Mucosa of stomach (tissue), 1 donor: ENCODE measurements around the gene DDX43.

Source experiments
- H3K27me3 ChIP-seq: one replicate; pipeline ENCODE4 v1.7.0; 2013; ENCODE audit warnings: mild to moderate bottlenecking, low read length; ENCODE audit not compliant: control insufficient read depth, insufficient read depth
- H3K36me3 ChIP-seq: one replicate; pipeline ENCODE4 v1.7.0; 2013; ENCODE audit warnings: low read length; ENCODE audit not compliant: control insufficient read depth, insufficient read depth
- H3K4me1 ChIP-seq: one replicate; pipeline ENCODE4 v1.7.0; 2013; ENCODE audit warnings: mild to moderate bottlenecking, low read length; ENCODE audit not compliant: control insufficient read depth, insufficient read depth
- H3K4me3 ChIP-seq: one replicate; pipeline ENCODE4 v1.7.0; 2013; ENCODE audit warnings: low read length
- H3K9ac ChIP-seq: one replicate; pipeline ENCODE4 v1.7.0; 2013; ENCODE audit warnings: mild to moderate bottlenecking, low read length, moderate library complexity
- H3K9me3 ChIP-seq: one replicate; pipeline ENCODE4 v1.7.0; 2013; ENCODE audit warnings: mild to moderate bottlenecking, low read length, moderate library complexity; ENCODE audit not compliant: control insufficient read depth
- donor health status: Pancreatic carcinoma.

Gene DDX43

DNA sequence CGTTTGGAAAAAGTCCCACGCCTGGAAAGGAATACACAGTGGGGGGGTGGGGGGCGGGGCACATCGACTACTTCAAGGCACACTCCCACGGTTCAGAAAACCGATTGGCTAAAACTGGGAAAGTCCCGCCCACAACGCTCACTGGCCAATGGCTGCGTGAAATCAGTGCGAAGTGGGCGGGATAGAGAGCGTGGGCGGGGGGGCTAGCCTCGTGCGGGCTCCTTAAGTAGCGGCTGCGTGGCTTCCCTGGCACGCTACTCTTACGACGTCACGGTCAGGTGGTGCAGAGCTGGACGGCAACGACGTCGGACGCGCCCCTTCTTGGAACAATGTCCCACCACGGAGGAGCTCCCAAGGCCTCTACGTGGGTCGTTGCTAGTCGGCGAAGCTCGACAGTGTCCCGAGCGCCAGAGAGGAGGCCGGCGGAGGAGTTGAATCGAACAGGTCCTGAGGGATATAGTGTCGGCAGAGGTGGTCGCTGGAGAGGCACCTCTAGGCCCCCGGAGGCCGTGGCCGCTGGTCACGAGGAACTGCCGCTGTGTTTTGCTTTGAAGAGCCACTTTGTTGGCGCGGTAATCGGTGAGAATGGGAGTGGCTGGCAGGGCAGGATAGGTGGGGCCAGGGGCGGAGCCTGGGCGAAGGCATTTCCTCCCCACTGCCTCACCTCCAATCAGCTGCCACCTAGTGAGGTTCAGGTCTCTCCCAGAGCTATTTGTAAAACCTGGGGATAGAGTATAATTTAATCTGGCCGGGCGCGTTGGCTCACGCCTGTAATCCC, at the start of gene DDX43:
TSS of gene DDX43 (plus strand) at position 252 of the 778 bp plus-strand sequence. CDS start at position 330, 78 bp downstream.
- H3K9ac ChIP-seq = peak within 1 kb of the TSS; percentile 43

DNA sequence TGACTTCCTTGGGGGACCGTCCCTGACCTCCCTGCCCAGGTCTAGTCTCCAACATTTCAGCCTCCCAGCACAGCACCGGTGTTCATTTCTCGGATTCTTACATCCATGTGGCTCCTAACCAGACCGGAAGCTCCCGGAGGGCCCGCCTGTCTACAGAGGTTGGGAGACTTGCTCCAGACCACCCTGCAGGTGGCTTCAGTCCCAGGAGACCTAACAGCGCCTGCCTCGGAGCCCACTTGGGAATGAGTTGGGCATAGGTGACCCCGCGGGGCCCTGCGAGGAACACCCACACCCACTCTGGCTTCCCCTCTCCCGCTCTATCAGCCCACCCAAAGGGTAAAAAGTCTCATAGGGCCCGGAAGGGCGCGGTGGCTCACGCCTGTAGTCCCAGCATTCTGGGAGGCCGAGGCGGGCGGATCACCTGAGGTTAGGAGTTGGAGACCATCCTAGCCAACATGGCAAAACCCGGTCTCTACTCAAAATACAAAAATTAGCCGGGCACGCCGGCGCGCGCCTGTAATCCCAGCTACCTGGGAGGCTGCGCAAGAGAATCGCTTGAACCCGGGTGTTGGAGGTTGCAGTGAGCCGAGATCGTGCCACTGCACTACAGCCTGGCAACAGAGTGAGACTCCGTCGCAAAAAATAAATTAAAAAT, 46.0 kb upstream of the DDX43 start:
- H3K4me3 ChIP-seq = no peak overlapping the region
- no peaks in the 10 kb centered on the region for H3K36me3 ChIP-seq
- peaks cover 17% of the 10 kb centered on the region for H3K27me3 ChIP-seq
- no peaks in the 10 kb centered on the region for H3K9me3 ChIP-seq
- H3K9ac ChIP-seq = no peak overlapping the region
- no peaks in the 10 kb centered on the region for H3K4me1 ChIP-seq

More for the DNA sequence above, at the start of gene DDX43:
- Histone ChIP-seq H3K36me3 (no peaks in the 10 kb centered on the region), H3K9me3 (no peaks in the 10 kb centered on the region), H3K4me1 (no peaks in the 10 kb centered on the region), H3K27me3 (no peaks in the 10 kb centered on the region), H3K4me3 (no peak within 1 kb of the TSS)

DNA sequence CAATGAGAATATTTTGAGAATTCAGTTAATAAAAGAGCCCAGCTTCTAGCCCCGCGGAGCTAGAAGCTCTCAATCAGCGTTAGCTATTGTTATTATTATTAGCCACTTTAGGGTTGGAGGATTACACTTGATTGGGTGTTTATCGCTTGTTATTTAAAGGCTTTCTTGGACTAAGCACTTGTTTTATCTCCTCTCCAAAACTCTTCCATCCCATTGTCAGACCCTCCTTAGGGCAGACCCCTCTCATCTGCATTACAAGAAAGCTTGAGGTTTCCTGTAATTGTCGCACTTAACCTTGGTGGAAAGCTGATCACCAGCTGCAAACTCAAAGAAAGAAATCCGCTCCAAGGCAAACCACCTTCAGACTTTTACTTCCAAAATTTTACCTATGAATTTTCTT, 45.3 kb upstream of the DDX43 start:
- Histone ChIP-seq H3K9me3 (no peaks in the 10 kb centered on the region), H3K4me1 (no peaks in the 10 kb centered on the region), H3K9ac (no peak overlapping the region), H3K36me3 (no peaks in the 10 kb centered on the region), H3K4me3 (no peak overlapping the region), H3K27me3 (peaks cover 17% of the 10 kb centered on the region)

DNA sequence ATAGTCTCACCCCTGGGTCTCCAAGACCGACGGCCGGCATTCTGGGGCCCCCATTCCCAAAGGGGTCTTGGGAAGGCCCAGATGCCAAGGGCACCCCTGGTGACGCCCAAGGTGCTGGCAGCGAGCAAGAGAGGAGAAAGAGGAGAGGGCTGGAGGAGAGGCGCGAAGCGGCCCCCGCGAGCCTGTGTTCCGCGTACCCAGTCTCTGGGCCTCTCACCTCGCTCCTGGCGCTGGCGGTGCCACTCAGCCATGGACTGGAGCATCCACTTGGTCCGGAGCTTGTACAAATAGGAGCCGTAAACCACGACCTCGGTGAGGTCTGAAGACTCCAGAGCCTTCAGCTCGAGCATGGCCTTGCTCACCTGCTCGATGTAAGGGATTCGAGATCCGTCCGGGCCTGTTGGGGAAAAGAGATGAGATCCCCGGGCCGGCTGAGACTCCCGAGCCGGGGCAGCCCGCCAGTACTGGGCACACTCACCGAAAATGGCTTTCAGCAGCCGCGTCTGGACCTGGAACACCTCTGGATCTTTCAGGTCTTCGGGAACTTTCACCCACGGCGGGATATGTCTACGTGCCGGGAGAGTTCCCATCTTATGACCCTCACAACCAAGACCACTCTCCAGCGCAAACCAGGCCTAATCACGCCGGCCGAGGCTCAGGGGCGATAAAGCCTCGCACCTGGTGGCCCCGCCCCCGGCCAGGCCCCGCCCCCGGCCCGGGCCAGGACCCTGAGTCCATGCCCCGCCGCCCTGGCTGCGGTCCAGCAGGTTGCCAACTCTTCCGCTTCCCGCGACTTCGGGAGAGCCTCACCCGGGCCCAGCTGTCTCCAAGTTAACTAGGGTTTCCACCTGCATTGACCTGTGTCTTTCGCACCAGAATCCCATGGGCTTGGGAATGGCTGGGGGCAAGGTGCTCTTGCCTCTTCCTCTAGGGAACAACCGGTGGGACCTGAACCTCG, 40.7 kb upstream of the DDX43 start, which contains the start of gene DPPA5:
TSS of gene DPPA5 (minus strand) at position 641 of the 958 bp plus-strand sequence. CDS start at position 590, 51 bp downstream.
- Histone ChIP-seq H3K36me3 (no peaks in the 10 kb centered on the region), H3K9ac (no peak within 1 kb of the TSS), H3K27me3 (peaks cover 16% of the 10 kb centered on the region), H3K9me3 (no peaks in the 10 kb centered on the region), H3K4me3 (no peak within 1 kb of the TSS), H3K4me1 (no peaks in the 10 kb centered on the region)

DNA sequence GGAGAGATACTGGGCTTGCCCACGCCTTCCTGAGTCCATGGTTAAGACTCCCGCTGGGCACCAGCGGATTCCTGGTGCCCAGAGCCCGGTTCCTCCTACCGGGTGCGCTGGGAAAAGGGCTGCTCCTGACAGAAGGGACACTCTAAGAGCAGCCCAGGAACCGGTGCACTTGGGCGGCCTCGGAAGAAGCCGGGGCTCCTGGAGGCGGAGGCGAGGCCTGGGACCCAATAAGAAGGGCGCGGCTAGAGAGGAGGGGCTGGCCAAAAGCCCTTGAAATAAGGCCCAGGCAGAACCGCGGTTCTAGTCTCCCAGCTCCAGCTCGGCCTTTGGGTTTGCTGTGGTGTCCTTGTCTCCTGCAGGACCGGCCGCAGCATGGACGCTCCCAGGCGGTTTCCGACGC, 32.3 kb upstream of the DDX43 start, which contains the start of gene KHDC3L:
TSS of gene KHDC3L (plus strand) at position 301 of the 400 bp plus-strand sequence. CDS start at position 373, 72 bp downstream.
- H3K9ac ChIP-seq = no peak within 1 kb of the TSS
- H3K36me3 ChIP-seq = no peaks in the 10 kb centered on the region
- no peak within 1 kb of the TSS for H3K4me3 ChIP-seq
- no peaks in the 10 kb centered on the region for H3K9me3 ChIP-seq
- no peaks in the 10 kb centered on the region for H3K27me3 ChIP-seq
- H3K4me1 ChIP-seq = no peaks in the 10 kb centered on the region

DNA sequence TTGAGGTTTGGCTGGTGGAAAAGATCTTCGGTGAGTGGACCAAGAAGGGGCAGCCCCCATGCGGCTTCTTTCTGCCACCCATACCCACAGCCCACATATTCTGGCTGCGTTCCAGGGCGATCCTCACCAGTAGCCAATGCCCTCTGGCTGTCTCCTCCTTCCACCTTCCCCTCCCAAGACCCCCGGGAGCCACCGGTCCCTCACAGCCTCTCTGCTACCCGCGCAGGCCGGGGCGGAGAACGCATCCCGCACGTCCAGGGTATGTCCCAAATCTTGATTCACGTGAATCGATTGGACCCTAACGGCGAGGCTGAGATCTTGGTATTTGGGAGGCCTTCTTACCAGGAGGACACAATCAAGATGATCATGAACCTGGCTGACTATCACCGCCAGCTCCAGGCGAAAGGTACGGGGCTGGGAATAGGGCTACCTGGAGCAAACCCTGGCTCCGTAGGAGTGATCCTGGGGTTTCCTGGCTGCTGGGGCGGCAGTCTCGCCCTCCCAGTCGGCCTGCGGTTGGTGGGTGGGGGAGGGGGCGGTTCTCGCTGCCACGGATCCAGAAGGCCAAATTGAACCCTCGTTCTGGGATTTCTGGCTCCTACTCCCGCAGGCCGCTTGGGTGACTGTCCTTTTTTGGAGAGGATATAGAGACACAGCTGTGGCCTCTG, 31.6 kb upstream of the DDX43 start:
- Histone ChIP-seq H3K9me3 (no peaks in the 10 kb centered on the region), H3K36me3 (no peaks in the 10 kb centered on the region), H3K4me1 (no peaks in the 10 kb centered on the region), H3K27me3 (no peaks in the 10 kb centered on the region), H3K9ac (no peak overlapping the region), H3K4me3 (no peak overlapping the region)

DNA sequence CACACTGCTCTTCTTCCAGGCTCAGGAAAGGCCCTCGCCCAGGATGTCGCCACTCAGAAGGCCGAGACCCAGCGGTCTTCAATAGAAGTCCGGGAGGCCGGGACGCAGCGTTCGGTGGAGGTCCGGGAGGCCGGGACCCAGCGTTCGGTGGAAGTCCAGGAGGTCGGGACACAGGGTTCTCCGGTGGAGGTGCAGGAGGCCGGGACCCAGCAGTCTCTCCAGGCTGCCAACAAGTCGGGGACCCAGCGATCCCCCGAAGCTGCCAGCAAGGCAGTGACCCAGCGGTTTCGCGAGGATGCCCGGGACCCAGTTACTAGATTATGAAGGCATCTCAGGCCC, 31.1 kb upstream of the DDX43 start:
- no peaks in the 10 kb centered on the region for H3K9me3 ChIP-seq
- no peaks in the 10 kb centered on the region for H3K27me3 ChIP-seq
- no peak overlapping the region for H3K9ac ChIP-seq
- no peak overlapping the region for H3K4me3 ChIP-seq
- no peaks in the 10 kb centered on the region for H3K36me3 ChIP-seq
- no peaks in the 10 kb centered on the region for H3K4me1 ChIP-seq

DNA sequence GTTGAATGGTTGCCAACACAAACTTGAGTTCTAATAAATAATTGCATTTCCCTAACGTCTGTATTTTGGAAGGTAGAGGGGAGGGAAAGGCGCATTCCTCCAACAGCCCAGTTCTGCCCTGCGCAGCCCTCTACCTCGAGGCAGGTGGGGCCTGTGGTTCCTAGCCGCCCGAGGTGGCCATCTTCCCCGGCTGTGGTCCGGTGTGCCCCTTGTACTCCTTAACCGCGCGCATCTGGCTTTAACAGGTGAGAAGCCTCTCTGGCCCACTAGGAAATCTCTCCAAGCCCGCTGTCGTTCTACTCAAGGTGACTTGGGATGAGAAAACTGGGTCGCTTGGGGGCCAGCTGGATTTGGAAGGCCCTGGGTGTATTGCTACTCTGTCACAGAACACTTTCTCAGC, 30.5 kb upstream of the DDX43 start:
- Histone ChIP-seq H3K4me1 (no peaks in the 10 kb centered on the region), H3K36me3 (no peaks in the 10 kb centered on the region), H3K9ac (no peak overlapping the region), H3K4me3 (no peak overlapping the region), H3K27me3 (no peaks in the 10 kb centered on the region), H3K9me3 (no peaks in the 10 kb centered on the region)

DNA sequence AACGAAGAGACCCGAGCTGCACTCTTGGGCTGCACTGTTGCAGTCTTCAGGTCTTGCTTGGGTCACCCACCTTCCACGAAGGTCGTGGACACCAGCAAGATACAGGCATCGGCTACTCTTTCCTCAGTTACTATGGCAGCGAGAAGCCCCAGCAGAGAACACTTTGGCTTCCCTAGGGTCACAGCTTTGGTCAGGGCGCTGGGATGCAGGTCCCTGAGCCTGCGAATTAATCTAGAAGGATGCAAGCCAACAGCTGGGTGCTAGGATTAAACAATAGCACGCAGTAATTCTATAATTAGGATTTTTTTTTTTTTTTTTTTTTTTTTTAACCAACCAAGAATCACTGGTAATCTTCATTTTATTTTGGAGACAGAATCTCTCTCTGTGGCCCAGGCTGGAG, 30.1 kb upstream of the DDX43 start:
- H3K4me3 ChIP-seq = no peak overlapping the region
- H3K9me3 ChIP-seq = no peaks in the 10 kb centered on the region
- no peaks in the 10 kb centered on the region for H3K4me1 ChIP-seq
- no peak overlapping the region for H3K9ac ChIP-seq
- H3K27me3 ChIP-seq = no peaks in the 10 kb centered on the region
- no peaks in the 10 kb centered on the region for H3K36me3 ChIP-seq

DNA sequence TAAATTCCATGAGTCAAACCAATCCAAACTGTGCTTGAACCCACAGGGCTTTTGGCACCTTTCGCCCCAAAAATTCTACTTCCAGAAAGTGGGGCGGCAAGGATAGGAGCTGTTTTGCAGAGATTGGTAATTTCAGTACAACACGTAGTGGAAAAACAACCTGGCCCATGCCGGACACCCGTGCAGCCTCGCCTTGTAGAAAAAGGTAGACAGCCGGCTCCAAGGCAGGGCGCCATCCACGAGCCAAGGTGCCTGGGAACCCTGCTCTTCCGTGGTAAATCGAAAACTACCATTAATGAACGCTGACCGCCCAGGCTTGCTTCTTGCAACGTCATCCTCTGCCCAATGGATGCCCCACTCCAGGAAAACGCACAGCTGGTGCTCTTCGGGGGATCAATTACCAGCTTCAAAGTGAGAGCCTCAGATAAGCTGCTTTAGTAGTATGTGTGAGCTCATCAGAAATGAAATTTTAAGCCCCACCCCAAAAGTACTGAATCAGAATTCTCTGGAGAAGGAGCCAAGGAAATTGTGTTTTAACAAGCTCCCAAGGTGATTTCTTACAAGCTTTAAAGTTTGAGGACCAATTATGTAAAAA, 26.8 kb upstream of the DDX43 start:
- Histone ChIP-seq H3K9me3 (no peaks in the 10 kb centered on the region), H3K9ac (no peak overlapping the region), H3K27me3 (no peaks in the 10 kb centered on the region), H3K4me3 (no peak overlapping the region), H3K36me3 (no peaks in the 10 kb centered on the region), H3K4me1 (no peaks in the 10 kb centered on the region)

DNA sequence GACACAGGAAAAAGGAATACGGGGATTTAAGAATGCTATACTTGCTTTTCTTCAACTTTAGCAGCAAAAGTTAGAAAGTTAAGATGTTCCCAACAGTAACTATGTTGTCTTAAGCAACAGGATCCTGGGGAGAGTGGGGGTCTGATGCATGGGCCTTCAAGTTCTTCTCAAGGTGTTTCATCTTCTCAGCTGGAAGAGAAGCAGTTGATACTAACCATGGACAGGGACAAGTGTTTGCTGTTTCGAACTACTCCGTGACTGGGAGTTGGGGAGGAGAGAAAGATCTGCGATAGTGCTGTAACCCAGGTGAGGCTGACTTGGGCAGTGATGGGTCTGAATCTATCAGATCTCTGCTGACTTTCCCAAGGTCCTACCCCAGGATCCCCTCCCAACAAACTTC, 26.0 kb upstream of the DDX43 start:
- H3K4me1 ChIP-seq = no peaks in the 10 kb centered on the region
- no peaks in the 10 kb centered on the region for H3K27me3 ChIP-seq
- no peaks in the 10 kb centered on the region for H3K36me3 ChIP-seq
- H3K9ac ChIP-seq = no peak overlapping the region
- no peaks in the 10 kb centered on the region for H3K9me3 ChIP-seq
- no peak overlapping the region for H3K4me3 ChIP-seq
